Adrenal gland (tissue), 5 donors: Measurements from ENCODE around the gene GRXCR1.

Experiments used
- CTCF ChIP-seq, 6 experiments: fragments of 450-650 bp in 4 of 6; fragments of 200-600 bp in 2 of 6; sonication (generic) in 1 of 6; IDR thresholded peaks; 1 replicate in 5 of 6; 2 replicates in 1 of 6; pipeline versions ENCODE4 v1.5.1 to v1.8.0; 2016 to 2021; ENCODE audit warnings: antibody characterized with exemption in 6 of 6, mild to moderate bottlenecking in 2 of 6, moderate library complexity in 1 of 6
- POLR2A ChIP-seq, 2 donors: fragments of 450-650 bp; IDR thresholded peaks; one replicate each; pipeline ENCODE4 v1.6.1; 2017; ENCODE audit warnings: antibody characterized with exemption in 2 of 2, mild to moderate bottlenecking in 2 of 2, moderate library complexity in 1 of 2
- donor health status: DM: no; HTN: no; CAD: no.

DNA sequence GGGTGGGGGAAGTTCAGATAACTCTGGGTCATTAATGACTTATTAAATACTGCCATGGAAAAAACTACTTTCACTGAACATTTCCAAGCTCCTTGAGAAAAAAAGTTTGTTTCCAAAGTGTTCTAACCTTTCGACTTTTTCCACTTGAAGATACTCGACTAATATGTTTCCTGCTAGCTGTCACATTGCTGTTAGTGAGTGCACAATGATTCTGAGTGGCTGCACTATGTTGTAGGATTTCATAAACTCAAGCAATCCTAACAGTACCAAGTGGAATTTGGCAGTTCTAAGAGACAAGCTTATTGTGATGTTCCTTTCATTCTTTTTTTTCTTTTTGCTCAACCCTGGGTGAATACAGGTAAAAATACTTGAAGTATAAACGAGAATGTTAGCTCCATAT lies 33.4 kb downstream of the GRXCR1 start:
- no peak for TF ChIP-seq CTCF (IDR thresholded peaks at IDR 0.05)
- TF ChIP-seq POLR2A (IDR thresholded peaks at IDR 0.05) = no peak
